ENCODE data around the gene VASH2.

DNA sequence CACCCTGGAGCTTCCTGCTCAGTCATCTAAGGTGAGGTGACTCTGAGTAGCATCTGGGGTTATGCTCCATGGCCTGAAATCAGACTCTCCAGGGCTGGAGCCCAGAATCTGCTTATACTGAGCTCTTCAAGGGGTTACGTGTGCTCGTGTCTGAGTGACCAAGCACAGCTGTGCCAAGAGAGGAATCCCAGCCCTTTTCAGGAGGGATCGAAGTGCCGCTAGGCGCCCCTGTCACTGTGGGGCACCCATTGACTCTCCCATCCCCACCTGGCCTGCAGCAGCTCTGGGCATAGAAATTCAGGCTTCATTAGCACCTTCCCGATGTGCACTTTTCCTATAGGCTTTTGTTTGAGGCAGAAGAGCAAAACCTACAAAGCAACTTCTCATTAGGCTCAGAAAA is 13.8 kb downstream of the VASH2 start:
- TF ChIP-seq, protein P1, sequence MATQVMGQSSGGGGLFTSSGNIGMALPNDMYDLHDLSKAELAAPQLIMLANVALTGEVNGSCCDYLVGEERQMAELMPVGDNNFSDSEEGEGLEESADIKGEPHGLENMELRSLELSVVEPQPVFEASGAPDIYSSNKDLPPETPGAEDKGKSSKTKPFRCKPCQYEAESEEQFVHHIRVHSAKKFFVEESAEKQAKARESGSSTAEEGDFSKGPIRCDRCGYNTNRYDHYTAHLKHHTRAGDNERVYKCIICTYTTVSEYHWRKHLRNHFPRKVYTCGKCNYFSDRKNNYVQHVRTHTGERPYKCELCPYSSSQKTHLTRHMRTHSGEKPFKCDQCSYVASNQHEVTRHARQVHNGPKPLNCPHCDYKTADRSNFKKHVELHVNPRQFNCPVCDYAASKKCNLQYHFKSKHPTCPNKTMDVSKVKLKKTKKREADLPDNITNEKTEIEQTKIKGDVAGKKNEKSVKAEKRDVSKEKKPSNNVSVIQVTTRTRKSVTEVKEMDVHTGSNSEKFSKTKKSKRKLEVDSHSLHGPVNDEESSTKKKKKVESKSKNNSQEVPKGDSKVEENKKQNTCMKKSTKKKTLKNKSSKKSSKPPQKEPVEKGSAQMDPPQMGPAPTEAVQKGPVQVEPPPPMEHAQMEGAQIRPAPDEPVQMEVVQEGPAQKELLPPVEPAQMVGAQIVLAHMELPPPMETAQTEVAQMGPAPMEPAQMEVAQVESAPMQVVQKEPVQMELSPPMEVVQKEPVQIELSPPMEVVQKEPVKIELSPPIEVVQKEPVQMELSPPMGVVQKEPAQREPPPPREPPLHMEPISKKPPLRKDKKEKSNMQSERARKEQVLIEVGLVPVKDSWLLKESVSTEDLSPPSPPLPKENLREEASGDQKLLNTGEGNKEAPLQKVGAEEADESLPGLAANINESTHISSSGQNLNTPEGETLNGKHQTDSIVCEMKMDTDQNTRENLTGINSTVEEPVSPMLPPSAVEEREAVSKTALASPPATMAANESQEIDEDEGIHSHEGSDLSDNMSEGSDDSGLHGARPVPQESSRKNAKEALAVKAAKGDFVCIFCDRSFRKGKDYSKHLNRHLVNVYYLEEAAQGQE (IDR thresholded peaks at IDR 0.05; ENCODE audit: low read depth), result no peak
- TF ChIP-seq TEAD4 (IDR thresholded peaks at IDR 0.05), result no peak
- no peak for TF ChIP-seq YY1 (IDR thresholded peaks at IDR 0.05; ENCODE audit: low read depth)
- TF ChIP-seq, protein P2, sequence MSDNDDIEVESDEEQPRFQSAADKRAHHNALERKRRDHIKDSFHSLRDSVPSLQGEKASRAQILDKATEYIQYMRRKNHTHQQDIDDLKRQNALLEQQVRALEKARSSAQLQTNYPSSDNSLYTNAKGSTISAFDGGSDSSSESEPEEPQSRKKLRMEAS (IDR thresholded peaks at IDR 0.05), result no peak
- no peak for TF ChIP-seq CREB1 (IDR thresholded peaks at IDR 0.05; ENCODE audit: low read depth)
- TF ChIP-seq NFIC (IDR thresholded peaks at IDR 0.05), result no peak
- no peak for TF ChIP-seq EP300 (IDR thresholded peaks at IDR 0.05; ENCODE audit: borderline replicate concordance)
- TF ChIP-seq TAF1 (IDR thresholded peaks at IDR 0.05; ENCODE audit: low read depth), result no peak

Measured in Ishikawa (cell line).